ENCODE data around the gene SF3B3. TPM values are rescaled to one million over a fixed set of nuclear protein-coding genes. Genes with fewer than 3 reads are reported as not detected.

Gene SF3B3
- total and polyA plus RNA-seq, 10 donors = 70.3 to 256 (median 103) TPM

- intact Hi-C loops (cut with DNase I; ENCODE audit: low total_unique reads) = no loop called here
- H3K4me1 ChIP-seq = peaks cover 9 to 95% (median 33%) of the 10 kb centered on the region in 6 donors
- WGBS, 5 donors = 64 to 82% (median 66%) methylated on average over 1 of the region's 1 CpG
These were observed 69.9 kb downstream of the SF3B3 start for GRCh38 chr16:70593544-70593943.

GRCh38 chr16:70594569-70594968 is 71.0 kb downstream of the SF3B3 start:
- Histone ChIP-seq H3K36me3 (no peaks in the 10 kb centered on the region), H3K4me1 (peaks cover 6 to 96% (median 39%) of the 10 kb centered on the region in 6 donors)
- TF ChIP-seq POLR2A (IDR thresholded peaks at IDR 0.05) (no peak), POLR2AphosphoS5 (IDR thresholded peaks at IDR 0.05) (peak in 2 of 3 donors; percentile 65 to 81)
- TF ChIP-seq, protein P1, sequence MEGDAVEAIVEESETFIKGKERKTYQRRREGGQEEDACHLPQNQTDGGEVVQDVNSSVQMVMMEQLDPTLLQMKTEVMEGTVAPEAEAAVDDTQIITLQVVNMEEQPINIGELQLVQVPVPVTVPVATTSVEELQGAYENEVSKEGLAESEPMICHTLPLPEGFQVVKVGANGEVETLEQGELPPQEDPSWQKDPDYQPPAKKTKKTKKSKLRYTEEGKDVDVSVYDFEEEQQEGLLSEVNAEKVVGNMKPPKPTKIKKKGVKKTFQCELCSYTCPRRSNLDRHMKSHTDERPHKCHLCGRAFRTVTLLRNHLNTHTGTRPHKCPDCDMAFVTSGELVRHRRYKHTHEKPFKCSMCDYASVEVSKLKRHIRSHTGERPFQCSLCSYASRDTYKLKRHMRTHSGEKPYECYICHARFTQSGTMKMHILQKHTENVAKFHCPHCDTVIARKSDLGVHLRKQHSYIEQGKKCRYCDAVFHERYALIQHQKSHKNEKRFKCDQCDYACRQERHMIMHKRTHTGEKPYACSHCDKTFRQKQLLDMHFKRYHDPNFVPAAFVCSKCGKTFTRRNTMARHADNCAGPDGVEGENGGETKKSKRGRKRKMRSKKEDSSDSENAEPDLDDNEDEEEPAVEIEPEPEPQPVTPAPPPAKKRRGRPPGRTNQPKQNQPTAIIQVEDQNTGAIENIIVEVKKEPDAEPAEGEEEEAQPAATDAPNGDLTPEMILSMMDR (IDR thresholded peaks at IDR 0.05 in 8 of 11, conservative IDR thresholded peaks at IDR 0.05 in 3 of 11) = no peak

More at GRCh38 chr16:70593544-70593943, 69.9 kb downstream of the SF3B3 start:
- no peak for TF ChIP-seq POLR2AphosphoS5 (IDR thresholded peaks at IDR 0.05)
- TF ChIP-seq, protein P1 (IDR thresholded peaks at IDR 0.05 in 8 of 11, conservative IDR thresholded peaks at IDR 0.05 in 3 of 11) = no peak
- no peak for TF ChIP-seq POLR2A (IDR thresholded peaks at IDR 0.05)
- peak overlapping the region in 6 of 8 donors; percentile 3 to 86 (median 80) for H3K27ac ChIP-seq
- H3K27me3 ChIP-seq (replicated peaks in 1 of 7) = no peaks in the 10 kb centered on the region
- no peaks in the 10 kb centered on the region for H3K36me3 ChIP-seq
- no peaks in the 10 kb centered on the region for H3K9me3 ChIP-seq
- DNase-seq = no peak
- no peak overlapping the region for H3K4me3 ChIP-seq

DNA sequence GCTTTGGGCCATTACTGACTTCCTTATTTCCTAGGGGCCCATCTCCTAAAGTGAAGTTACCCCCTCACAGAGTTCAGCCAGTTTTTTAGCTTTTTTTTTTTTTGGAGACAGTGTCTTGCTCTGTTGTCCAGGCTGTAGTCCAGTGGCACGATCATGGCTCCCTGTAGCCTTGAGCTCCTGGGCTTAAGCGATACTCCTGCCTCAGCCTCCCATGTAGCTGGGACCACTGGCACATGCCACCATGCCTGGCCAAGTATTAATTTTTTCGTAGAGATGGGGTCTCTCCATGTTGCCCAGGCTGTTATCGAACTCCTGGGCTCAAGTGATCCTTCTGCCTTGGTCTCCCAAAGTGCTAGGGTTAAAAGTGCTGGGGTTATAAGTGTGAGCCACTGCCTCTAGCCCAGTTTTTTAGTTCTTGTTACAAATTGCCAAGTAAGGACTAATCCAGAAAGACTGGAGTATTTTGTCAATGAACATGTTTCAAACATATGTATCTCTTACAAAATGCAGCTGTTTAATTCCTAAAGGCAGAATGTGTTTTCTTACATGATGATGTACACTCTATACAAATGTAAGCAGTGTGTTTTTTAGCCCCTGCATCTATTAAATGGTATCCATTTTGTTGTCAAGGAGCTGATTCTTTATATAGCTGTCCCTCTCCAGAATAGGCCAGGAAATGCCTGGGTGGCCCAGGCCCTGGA is 73.7 kb downstream of the SF3B3 start:
- no peaks in the 10 kb centered on the region for H3K27me3 ChIP-seq (replicated peaks in 1 of 7)
- H3K4me3 ChIP-seq = no peak overlapping the region
- H3K27ac ChIP-seq = peak overlapping the region in 6 of 8 donors; percentile 44 to 86 (median 71)
- no peak for TF ChIP-seq POLR2A (IDR thresholded peaks at IDR 0.05)
- TF ChIP-seq, protein P1 (IDR thresholded peaks at IDR 0.05 in 8 of 11, conservative IDR thresholded peaks at IDR 0.05 in 3 of 11) = no peak
- H3K36me3 ChIP-seq = peaks cover 0 to 7% (median 0%) of the 10 kb centered on the region in 6 donors
- WGBS, 5 donors = 81 to 90% (median 84%) methylated on average over 4 of the region's 4 CpGs
- H3K9me3 ChIP-seq = no peaks in the 10 kb centered on the region
- H3K4me1 ChIP-seq = peaks cover 3 to 96% (median 34%) of the 10 kb centered on the region in 6 donors
- intact Hi-C loops (cut with DNase I; ENCODE audit: low total_unique reads) = no loop called here
- DNase-seq = no peak

More at GRCh38 chr16:70594569-70594968, 71.0 kb downstream of the SF3B3 start:
- no peaks in the 10 kb centered on the region for H3K27me3 ChIP-seq (replicated peaks in 1 of 7)
- no peaks in the 10 kb centered on the region for H3K9me3 ChIP-seq
- no peak overlapping the region for H3K4me3 ChIP-seq
- no peak for DNase-seq
- H3K27ac ChIP-seq = peak overlapping the region in 6 of 8 donors; percentile 55 to 86 (median 80)
- intact Hi-C loops (cut with DNase I; ENCODE audit: low total_unique reads) = no loop called here

DNA sequence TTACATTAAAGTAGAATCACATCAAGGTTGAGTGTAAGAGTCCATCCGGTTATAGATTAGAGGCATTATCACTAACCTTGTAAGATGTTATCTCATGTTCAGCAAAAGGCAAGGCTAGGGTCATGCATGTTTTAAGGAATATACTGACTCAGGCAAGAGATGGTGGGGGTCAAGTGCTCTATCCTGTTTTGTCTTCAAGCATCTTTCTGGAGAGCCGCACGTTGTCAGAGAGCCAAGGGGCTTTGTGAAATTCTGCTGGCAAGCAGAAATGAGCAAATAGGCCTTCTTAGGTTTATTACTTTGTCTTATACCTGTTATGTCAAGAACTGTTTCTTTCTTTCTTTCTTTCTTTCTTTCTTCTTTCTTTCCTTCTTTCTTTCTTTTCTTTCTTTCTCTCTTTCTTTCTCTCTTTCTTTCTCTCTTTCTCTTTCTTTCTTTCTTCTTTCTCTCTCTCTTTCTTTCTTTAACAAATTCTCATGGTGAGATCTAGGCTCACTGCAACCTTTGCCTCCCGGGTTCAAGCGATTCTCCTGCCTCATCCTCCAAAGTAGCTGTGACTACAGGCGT is 75.4 kb downstream of the SF3B3 start:
- Histone ChIP-seq H3K36me3 (peaks cover 0 to 7% (median 0%) of the 10 kb centered on the region in 6 donors), H3K9me3 (no peaks in the 10 kb centered on the region), H3K4me1 (peaks cover 2 to 81% (median 25%) of the 10 kb centered on the region in 6 donors), H3K27ac (peak overlapping the region; percentile 13 to 86 (median 64)), H3K27me3 (replicated peaks in 1 of 7) (no peaks in the 10 kb centered on the region), H3K4me3 (no peak overlapping the region)
- no peak for DNase-seq
- intact Hi-C loops (cut with DNase I; ENCODE audit: low total_unique reads) = no loop called here
- TF ChIP-seq POLR2AphosphoS5 (IDR thresholded peaks at IDR 0.05) (peak in 1 of 3 donors; percentile 58), POLR2A (IDR thresholded peaks at IDR 0.05) (no peak)
- WGBS, 5 donors = 68 to 83% (median 76%) methylated on average over 6 of the region's 6 CpGs

Data from spleen (tissue), 11 donors.